H9 (cell line): Measurements from ENCODE around the gene FARS2. TPM values are rescaled to one million over a fixed set of nuclear protein-coding genes. Genes with fewer than 3 reads are reported as not detected.

Source experiments
- DNase-seq: peaks from one replicate; pipeline ENCODE4 v3.0.0-alpha.2; 2017
- H2AFZ ChIP-seq: one replicate; pipeline ENCODE4 v1.6.1; 2013; ENCODE audit warnings: mild to moderate bottlenecking, low read length, control low read depth, moderate library complexity
- H2AK5ac ChIP-seq: 2 replicates; pipeline ENCODE4 v1.6.1; 2013; ENCODE audit warnings: low read length, control low read depth, mixed read lengths; ENCODE audit not compliant: insufficient read length
- H2BK120ac ChIP-seq: one replicate; pipeline ENCODE4 v1.6.1; 2013; ENCODE audit warnings: low read depth, mild to moderate bottlenecking, low read length, control low read depth, inconsistent platforms; ENCODE audit not compliant: poor library complexity, severe bottlenecking
- H2BK12ac ChIP-seq: 2 replicates; pipeline ENCODE4 v1.6.1; 2013; ENCODE audit warnings: low read length, control low read depth, mixed read lengths, low read depth; ENCODE audit not compliant: insufficient read length
- H2BK15ac ChIP-seq: 2 replicates; pipeline ENCODE4 v1.6.1; 2013; ENCODE audit warnings: low read depth, low read length, control low read depth
- H2BK20ac ChIP-seq: one replicate; pipeline ENCODE4 v1.6.1; 2013; ENCODE audit warnings: low read depth, mild to moderate bottlenecking, low read length, control low read depth, inconsistent platforms; ENCODE audit not compliant: poor library complexity, severe bottlenecking
- H2BK5ac ChIP-seq: 2 replicates; pipeline ENCODE4 v1.6.1; 2013; ENCODE audit warnings: low read length, control low read depth, mixed read lengths; ENCODE audit not compliant: insufficient read length
- H3K14ac ChIP-seq: 2 replicates; pipeline ENCODE4 v1.6.1; 2013; ENCODE audit warnings: low read length, control low read depth; ENCODE audit not compliant: insufficient read depth
- H3K18ac ChIP-seq: 2 replicates; pipeline ENCODE4 v1.6.1; 2013; ENCODE audit warnings: low read depth, mild to moderate bottlenecking, mixed read lengths, low read length, control low read depth; ENCODE audit not compliant: insufficient read length
- H3K23ac ChIP-seq: 2 replicates; pipeline ENCODE4 v1.6.1; 2013; ENCODE audit warnings: low read length, control low read depth, mixed read lengths, low read depth; ENCODE audit not compliant: insufficient read length
- H3K23me2 ChIP-seq: 2 replicates; pipeline ENCODE4 v1.6.1; 2013; ENCODE audit warnings: low read depth, mild to moderate bottlenecking, mixed read lengths, low read length, control low read depth; ENCODE audit not compliant: insufficient read length, poor library complexity, severe bottlenecking
- H3K27ac ChIP-seq: 2 replicates; pipeline ENCODE4 v1.5.1; 2013; ENCODE audit warnings: low read length, control low read depth, mixed read lengths, low read depth; ENCODE audit not compliant: insufficient read length
- H3K27me3 ChIP-seq: 2 replicates; pipeline ENCODE4 v1.6.1; 2013; ENCODE audit warnings: low read length, control low read depth, inconsistent platforms; ENCODE audit not compliant: insufficient read depth
- H3K4ac ChIP-seq: 2 replicates; pipeline ENCODE4 v1.6.1; 2013; ENCODE audit warnings: low read depth, mild to moderate bottlenecking, control low read depth, inconsistent platforms, low read length, moderate library complexity
- H3K4me1 ChIP-seq: 2 replicates; pipeline ENCODE4 v1.6.1; 2013; ENCODE audit warnings: low read length, control low read depth, inconsistent platforms; ENCODE audit not compliant: insufficient read depth
- H3K4me2 ChIP-seq: 2 replicates; pipeline ENCODE4 v1.6.1; 2013; ENCODE audit warnings: low read length, control low read depth, mixed read lengths; ENCODE audit not compliant: insufficient read length, insufficient read depth
- H3K56ac ChIP-seq: 2 replicates; pipeline ENCODE4 v1.6.1; 2013; ENCODE audit warnings: low read depth, mild to moderate bottlenecking, mixed read lengths, low read length, control low read depth; ENCODE audit not compliant: insufficient read length
- H3K79me1 ChIP-seq: 2 replicates; pipeline ENCODE4 v1.6.1; 2013; ENCODE audit warnings: low read depth, mild to moderate bottlenecking, moderate library complexity, low read length, control low read depth, inconsistent platforms; ENCODE audit not compliant: insufficient read depth, poor library complexity, severe bottlenecking
- H3K79me2 ChIP-seq: 2 replicates; pipeline ENCODE4 v1.6.1; 2013; ENCODE audit warnings: low read length, control low read depth, inconsistent platforms; ENCODE audit not compliant: insufficient read depth
- H3K9ac ChIP-seq: 2 replicates; pipeline ENCODE4 v1.6.1; 2013; ENCODE audit warnings: low read length, control low read depth, mixed read lengths; ENCODE audit not compliant: insufficient read length; ENCODE audit errors: extremely low read depth
- H3K9me3 ChIP-seq: one replicate; pipeline ENCODE4 v1.6.1; 2013; ENCODE audit warnings: low read depth, low read length, inconsistent platforms; ENCODE audit not compliant: control insufficient read depth
- H3T11ph ChIP-seq: one replicate; pipeline ENCODE4 v1.6.1; 2013; ENCODE audit warnings: mild to moderate bottlenecking, low read length, control low read depth, inconsistent platforms
- H4K20me1 ChIP-seq: one replicate; pipeline ENCODE4 v1.6.1; 2013; ENCODE audit not compliant: control insufficient read depth, insufficient read length, insufficient read depth
- H4K5ac ChIP-seq: 2 replicates; pipeline ENCODE4 v1.6.1; 2013; ENCODE audit warnings: low read depth, mild to moderate bottlenecking, mixed read lengths, low read length, control low read depth; ENCODE audit not compliant: insufficient read length
- H4K8ac ChIP-seq: replicated peaks from 2 replicates; pipeline ENCODE4 v1.6.1; 2013; ENCODE audit warnings: low read length, control low read depth, mixed read lengths, low read depth; ENCODE audit not compliant: insufficient read length
- H4K91ac ChIP-seq: 2 replicates; pipeline ENCODE4 v1.6.1; 2013; ENCODE audit warnings: low read depth, mild to moderate bottlenecking, moderate library complexity, mixed read lengths, low read length, control low read depth; ENCODE audit not compliant: insufficient read length
- H3K27ac Mint-ChIP-seq, 3 experiments: 2 replicates in 2 of 3; 3 replicates in 1 of 3; pipeline ENCODE4 v1.8.0; 2020 to 2021; ENCODE audit warnings: mixed read lengths in 3 of 3, mild to moderate bottlenecking in 1 of 3, moderate library complexity in 1 of 3
- H3K27me3 Mint-ChIP-seq: 2 replicates; pipeline ENCODE4 v1.8.0; 2021; ENCODE audit warnings: low read depth, mild to moderate bottlenecking, moderate library complexity, mixed read lengths
- H3K36me3 Mint-ChIP-seq, 3 experiments: 2 replicates in 2 of 3; 3 replicates in 1 of 3; pipeline ENCODE4 v1.8.0; 2020 to 2021; ENCODE audit warnings: low read depth in 3 of 3, mixed read lengths in 3 of 3; ENCODE audit not compliant: insufficient read depth in 1 of 3
- H3K4me1 Mint-ChIP-seq, 2 experiments: 2 replicates each; pipeline ENCODE4 v1.8.0; 2020; ENCODE audit warnings: mixed read lengths in 2 of 2
- H3K4me3 Mint-ChIP-seq, 2 experiments: 2 replicates in 1 of 2; 3 replicates in 1 of 2; pipeline ENCODE4 v1.8.0; 2020 to 2021; ENCODE audit warnings: mild to moderate bottlenecking in 2 of 2, mixed read lengths in 2 of 2, moderate library complexity in 1 of 2
- H3K9me3 Mint-ChIP-seq, 2 experiments: 2 replicates in 1 of 2; 3 replicates in 1 of 2; pipeline ENCODE4 v1.8.0; 2020; ENCODE audit warnings: mild to moderate bottlenecking in 2 of 2, mixed read lengths in 2 of 2, moderate library complexity in 1 of 2
- WGBS: extraction: QIAGEN DNeasy Blood & Tissue Kit; methylation state at CpG from one replicate; pipeline ENCODE4 v1.1.7; 2013; ENCODE audit warnings: missing lambda C conversion rate, low lambda C conversion rate, mixed read lengths; ENCODE audit not compliant: insufficient read length; ENCODE audit errors: extremely low coverage; 5-methylcytosine and 5-hydroxymethylcytosine counted together
- total RNA-seq: library from RNA; stranded (reverse); gene quantifications from 2 replicates; pipeline ENCODE4 v1.2.1, GENCODE V29; 2021
- TF ChIP-seq, protein P1 (sequence below): fragments of 200-600 bp; sonication (generic); conservative IDR thresholded peaks from 3 replicates; pipeline ENCODE4 v1.8.0; 2021; ENCODE audit warnings: antibody characterized with exemption, mild to moderate bottlenecking

FARS2 gene
- total RNA-seq, 1 experiment from 2014 or later: 8.5 TPM

DNA sequence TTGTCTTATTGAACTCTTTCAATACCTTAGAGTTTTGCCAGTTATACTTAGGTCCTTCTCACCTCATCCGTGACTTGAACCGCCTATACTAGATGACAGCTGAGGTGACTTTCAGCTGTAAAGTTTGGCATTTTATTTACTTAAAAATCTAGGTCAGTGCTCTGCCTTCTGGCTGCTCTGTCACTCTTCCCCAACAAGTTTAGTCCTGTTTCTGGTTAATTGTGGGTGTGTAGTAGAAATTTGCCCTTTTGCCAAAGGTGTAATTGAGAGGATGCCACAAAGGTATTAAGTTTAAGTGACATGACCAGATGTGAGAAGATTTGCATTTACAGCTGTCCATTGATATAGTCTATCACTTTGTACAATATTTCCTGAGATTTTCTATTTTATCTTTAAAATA, 106.2 kb downstream of the FARS2 start:
- H2AK5ac ChIP-seq: no peak overlapping the region
- H3K4me3 Mint-ChIP-seq: no peak overlapping the region
- no peak overlapping the region for H2BK5ac ChIP-seq
- no peaks in the 10 kb centered on the region for H3K4me1 ChIP-seq
- no peak overlapping the region for H3K27ac Mint-ChIP-seq
- TF ChIP-seq, protein P1, sequence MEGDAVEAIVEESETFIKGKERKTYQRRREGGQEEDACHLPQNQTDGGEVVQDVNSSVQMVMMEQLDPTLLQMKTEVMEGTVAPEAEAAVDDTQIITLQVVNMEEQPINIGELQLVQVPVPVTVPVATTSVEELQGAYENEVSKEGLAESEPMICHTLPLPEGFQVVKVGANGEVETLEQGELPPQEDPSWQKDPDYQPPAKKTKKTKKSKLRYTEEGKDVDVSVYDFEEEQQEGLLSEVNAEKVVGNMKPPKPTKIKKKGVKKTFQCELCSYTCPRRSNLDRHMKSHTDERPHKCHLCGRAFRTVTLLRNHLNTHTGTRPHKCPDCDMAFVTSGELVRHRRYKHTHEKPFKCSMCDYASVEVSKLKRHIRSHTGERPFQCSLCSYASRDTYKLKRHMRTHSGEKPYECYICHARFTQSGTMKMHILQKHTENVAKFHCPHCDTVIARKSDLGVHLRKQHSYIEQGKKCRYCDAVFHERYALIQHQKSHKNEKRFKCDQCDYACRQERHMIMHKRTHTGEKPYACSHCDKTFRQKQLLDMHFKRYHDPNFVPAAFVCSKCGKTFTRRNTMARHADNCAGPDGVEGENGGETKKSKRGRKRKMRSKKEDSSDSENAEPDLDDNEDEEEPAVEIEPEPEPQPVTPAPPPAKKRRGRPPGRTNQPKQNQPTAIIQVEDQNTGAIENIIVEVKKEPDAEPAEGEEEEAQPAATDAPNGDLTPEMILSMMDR: no peak
- H3K4me2 ChIP-seq: no peak overlapping the region
- no CpG with 5 or more reads among the region's 2 CpGs for WGBS
- no peak overlapping the region for H3T11ph ChIP-seq
- no peaks in the 10 kb centered on the region for H3K4me1 Mint-ChIP-seq
- H2AFZ ChIP-seq: no peak overlapping the region
- no peak overlapping the region for H4K5ac ChIP-seq
- H3K18ac ChIP-seq: no peak overlapping the region
- H3K4ac ChIP-seq: no peak overlapping the region
- H3K79me1 ChIP-seq: no peaks in the 10 kb centered on the region
- no peak overlapping the region for H3K27ac ChIP-seq
- H3K23me2 ChIP-seq: no peaks in the 10 kb centered on the region
- no peak overlapping the region for H4K91ac ChIP-seq
- H3K79me2 ChIP-seq: no peaks in the 10 kb centered on the region
- no peak overlapping the region for H2BK20ac ChIP-seq
- no peak overlapping the region for H2BK120ac ChIP-seq
- no peak overlapping the region for H3K14ac ChIP-seq
- H3K9ac ChIP-seq: no peak overlapping the region
- DNase-seq: no peak
- H3K23ac ChIP-seq: no peak overlapping the region
- H2BK12ac ChIP-seq: no peak overlapping the region
- no peaks in the 10 kb centered on the region for H3K27me3 Mint-ChIP-seq
- no peak overlapping the region for H3K56ac ChIP-seq
- H3K9me3 Mint-ChIP-seq: no peaks in the 10 kb centered on the region
- H3K36me3 Mint-ChIP-seq: no peaks in the 10 kb centered on the region; a peak in 1 of 7 replicates
- H2BK15ac ChIP-seq: no peak overlapping the region
- no peak overlapping the region for H4K8ac ChIP-seq
- H3K9me3 ChIP-seq: no peaks in the 10 kb centered on the region
- H4K20me1 ChIP-seq: no peaks in the 10 kb centered on the region
- no peaks in the 10 kb centered on the region for H3K27me3 ChIP-seq
